Liver (tissue), 9 donors: ENCODE data around the gene IER2. TPM values are rescaled to one million over a fixed set of nuclear protein-coding genes. Genes with fewer than 3 reads are reported as not detected.
A peak's percentile ranks its signal among the peaks of the same experiment; 100 is the strongest.

Source experiments
- DNase-seq: peaks from one replicate; pipeline ENCODE4 v3.0.0-alpha.2; 2017; ENCODE audit warnings: low spot score
- H3K27ac ChIP-seq, 2 donors: one replicate each; pipeline ENCODE4 v1.7.0; 2013; ENCODE audit warnings: inconsistent platforms in 2 of 2, low read length in 2 of 2, control low read depth in 1 of 2, low read depth in 1 of 2, mild to moderate bottlenecking in 1 of 2
- H3K27me3 ChIP-seq, 4 donors: one replicate each; pipeline versions ENCODE4 v1.6.1 to v1.7.0; 2013; ENCODE audit warnings: low read length in 3 of 4, inconsistent platforms in 1 of 4, mild to moderate bottlenecking in 1 of 4, moderate library complexity in 1 of 4; ENCODE audit not compliant: control insufficient read depth in 4 of 4, insufficient read depth in 4 of 4
- H3K36me3 ChIP-seq, 4 donors: one replicate each; pipeline versions ENCODE4 v1.6.1 to v1.7.0; 2013; ENCODE audit warnings: low read length in 3 of 4, mild to moderate bottlenecking in 3 of 4, low read depth in 1 of 4, moderate library complexity in 1 of 4; ENCODE audit not compliant: control insufficient read depth in 4 of 4, insufficient read depth in 3 of 4
- H3K4me1 ChIP-seq, 4 donors: one replicate each; pipeline versions ENCODE4 v1.6.1 to v1.7.0; 2013; ENCODE audit warnings: low read length in 3 of 4, mild to moderate bottlenecking in 3 of 4, moderate library complexity in 1 of 4; ENCODE audit not compliant: control insufficient read depth in 4 of 4, insufficient read depth in 4 of 4
- H3K4me3 ChIP-seq, 3 donors: one replicate each; pipeline versions ENCODE4 v1.6.1 to v1.7.0; 2013; ENCODE audit warnings: low read length in 3 of 3, control low read depth in 1 of 3, low read depth in 1 of 3, mild to moderate bottlenecking in 1 of 3
- H3K9ac ChIP-seq, 2 donors: one replicate each; pipeline ENCODE4 v1.7.0; 2013; ENCODE audit warnings: low read length in 2 of 2, mild to moderate bottlenecking in 2 of 2, moderate library complexity in 2 of 2, control low read depth in 1 of 2, low read depth in 1 of 2
- H3K9me3 ChIP-seq, 4 donors: one replicate each; pipeline versions ENCODE4 v1.6.1 to v1.7.0; 2013; ENCODE audit warnings: low read length in 3 of 4; ENCODE audit not compliant: control insufficient read depth in 4 of 4
- EGR1 ChIP-seq, 2 donors: IDR thresholded peaks; 2 replicates each; pipeline ENCODE4 v1.6.1; 2016 to 2018; ENCODE audit warnings: antibody characterized with exemption in 2 of 2, low read depth in 2 of 2
- FOXA1 ChIP-seq: IDR thresholded peaks from 2 replicates; pipeline ENCODE4 v1.6.1; 2016; ENCODE audit warnings: antibody characterized with exemption
- FOXA2 ChIP-seq: IDR thresholded peaks from 2 replicates; pipeline ENCODE4 v1.6.1; 2016; ENCODE audit warnings: antibody characterized with exemption
- GABPA ChIP-seq, 2 donors: IDR thresholded peaks in 1 of 2; conservative IDR thresholded peaks in 1 of 2; 2 replicates each; pipeline ENCODE4 v1.6.1; 2016; ENCODE audit warnings: antibody characterized with exemption in 2 of 2, mild to moderate bottlenecking in 1 of 2, moderate library complexity in 1 of 2
- HNF4A ChIP-seq, 2 donors: conservative IDR thresholded peaks; 2 replicates each; pipeline ENCODE4 v1.6.1; 2016; ENCODE audit warnings: antibody characterized with exemption in 2 of 2, mild to moderate bottlenecking in 2 of 2
- HNF4G ChIP-seq: IDR thresholded peaks from 2 replicates; pipeline ENCODE4 v1.6.1; 2016; ENCODE audit warnings: antibody characterized with exemption
- JUND ChIP-seq, 2 donors: IDR thresholded peaks; 2 replicates each; pipeline ENCODE4 v1.6.1; 2016; ENCODE audit warnings: antibody characterized with exemption in 2 of 2
- NR2F2 ChIP-seq: IDR thresholded peaks from 2 replicates; pipeline ENCODE4 v1.6.1; 2016; ENCODE audit warnings: antibody characterized with exemption
- RAD21 ChIP-seq, 2 donors: IDR thresholded peaks; 2 replicates each; pipeline ENCODE4 v1.6.1; 2016; ENCODE audit warnings: antibody characterized with exemption in 2 of 2, mild to moderate bottlenecking in 2 of 2
- RXRA ChIP-seq, 2 donors: IDR thresholded peaks; 2 replicates each; pipeline ENCODE4 v1.6.1; 2017 to 2018; ENCODE audit warnings: antibody characterized with exemption in 2 of 2, mild to moderate bottlenecking in 1 of 2
- SP1 ChIP-seq: IDR thresholded peaks from 2 replicates; pipeline ENCODE4 v1.6.1; 2018; ENCODE audit warnings: antibody characterized with exemption, mild to moderate bottlenecking
- TAF1 ChIP-seq: conservative IDR thresholded peaks from 2 replicates; pipeline ENCODE4 v1.6.1; 2016; ENCODE audit warnings: antibody characterized with exemption, mild to moderate bottlenecking
- YY1 ChIP-seq: IDR thresholded peaks from 2 replicates; pipeline ENCODE4 v1.6.1; 2016; ENCODE audit warnings: antibody characterized with exemption, mild to moderate bottlenecking
- WGBS: extraction: QIAGEN DNeasy Blood & Tissue Kit; methylation state at CpG from one replicate; pipeline ENCODE4 v1.1.7; 2013; 5-methylcytosine and 5-hydroxymethylcytosine counted together
- polyA plus RNA-seq, 2 donors: library from polyadenylated mRNA; stranded (reverse) in 1 of 2; unstranded in 1 of 2; fragments of 200-250 nt in 1 of 2; fragments of >200 nt in 1 of 2; fragmentation: Nextera tagmentation in 1 of 2; extraction: Ambion mirVana in 1 of 2; gene quantifications; one replicate each; pipeline versions ENCODE4 v1.2.1 to v1.2.3, GENCODE V29; 2013 to 2015
- total RNA-seq, 2 donors: library from RNA; depleted of rRNA; stranded (reverse); fragments of >200 nt; gene quantifications; one replicate each; pipeline ENCODE4 v1.2.3, GENCODE V29; 2014
- TF ChIP-seq, protein P1 (sequence below): fragments of 150-350 bp; IDR thresholded peaks from 2 replicates; pipeline ENCODE4 v1.5.1; 2017; ENCODE audit warnings: improper control_type of control experiment, low read depth, low read length; ENCODE audit not compliant: missing input control
- TF ChIP-seq, protein P2 (sequence below): IDR thresholded peaks from 2 replicates; pipeline ENCODE4 v1.6.1; 2016; ENCODE audit warnings: antibody characterized with exemption
- TF ChIP-seq, protein P3 (sequence below): IDR thresholded peaks from 2 replicates; pipeline ENCODE4 v1.6.1; 2016; ENCODE audit warnings: antibody characterized with exemption
- TF ChIP-seq, protein P4 (sequence below): IDR thresholded peaks from 2 replicates; pipeline ENCODE4 v1.6.1; 2016; ENCODE audit warnings: antibody characterized with exemption
- TF ChIP-seq, protein P5 (sequence below): IDR thresholded peaks from 2 replicates; pipeline ENCODE4 v1.6.1; 2016; ENCODE audit warnings: antibody characterized with exemption, mild to moderate bottlenecking
- donor health status: healthy.
- donor health status: healthy.
- donor health status: healthy.
- donor health status: healthy.
- donor health status: healthy.

Gene IER2
- total and polyA plus RNA-seq, 4 donors = 11.4 to 38.9 (median 21.9) TPM

DNA sequence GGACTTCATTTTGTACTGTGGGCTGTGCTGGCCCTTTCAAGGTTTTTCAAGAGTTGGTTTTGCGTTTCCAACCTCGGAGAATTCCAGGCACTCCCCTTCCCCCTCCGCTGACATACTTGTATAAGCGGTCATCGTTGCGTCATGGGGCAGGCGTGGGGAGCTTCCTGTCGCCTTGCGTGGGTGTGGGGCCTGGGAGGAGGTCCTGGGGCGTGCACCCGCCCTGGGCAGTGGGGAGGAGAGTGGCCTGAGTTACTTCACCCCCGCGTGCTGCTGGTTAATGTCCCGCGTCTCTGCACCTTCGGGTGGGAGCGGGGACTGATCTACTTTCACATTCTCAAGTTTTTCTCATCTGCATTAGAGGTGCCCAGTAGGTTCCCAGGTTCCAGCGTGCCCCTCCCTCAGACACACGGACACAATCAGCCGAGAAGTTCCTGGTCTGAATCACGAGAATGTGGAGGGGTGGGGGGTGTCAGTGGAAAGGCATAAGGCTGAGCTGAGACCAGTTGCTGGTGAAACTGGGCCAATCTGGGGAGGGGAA, 4.1 kb downstream of the IER2 start (continued):
- TF ChIP-seq TAF1 (peak; percentile 42), HNF4G (no peak), FOXA1 (no peak), RXRA (IDR thresholded peaks at IDR 0.05) (peak; percentile 69 to 87), FOXA2 (no peak), NR2F2 (no peak)
- TF ChIP-seq, protein P1, sequence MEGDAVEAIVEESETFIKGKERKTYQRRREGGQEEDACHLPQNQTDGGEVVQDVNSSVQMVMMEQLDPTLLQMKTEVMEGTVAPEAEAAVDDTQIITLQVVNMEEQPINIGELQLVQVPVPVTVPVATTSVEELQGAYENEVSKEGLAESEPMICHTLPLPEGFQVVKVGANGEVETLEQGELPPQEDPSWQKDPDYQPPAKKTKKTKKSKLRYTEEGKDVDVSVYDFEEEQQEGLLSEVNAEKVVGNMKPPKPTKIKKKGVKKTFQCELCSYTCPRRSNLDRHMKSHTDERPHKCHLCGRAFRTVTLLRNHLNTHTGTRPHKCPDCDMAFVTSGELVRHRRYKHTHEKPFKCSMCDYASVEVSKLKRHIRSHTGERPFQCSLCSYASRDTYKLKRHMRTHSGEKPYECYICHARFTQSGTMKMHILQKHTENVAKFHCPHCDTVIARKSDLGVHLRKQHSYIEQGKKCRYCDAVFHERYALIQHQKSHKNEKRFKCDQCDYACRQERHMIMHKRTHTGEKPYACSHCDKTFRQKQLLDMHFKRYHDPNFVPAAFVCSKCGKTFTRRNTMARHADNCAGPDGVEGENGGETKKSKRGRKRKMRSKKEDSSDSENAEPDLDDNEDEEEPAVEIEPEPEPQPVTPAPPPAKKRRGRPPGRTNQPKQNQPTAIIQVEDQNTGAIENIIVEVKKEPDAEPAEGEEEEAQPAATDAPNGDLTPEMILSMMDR = no peak
- TF ChIP-seq, protein P2, sequence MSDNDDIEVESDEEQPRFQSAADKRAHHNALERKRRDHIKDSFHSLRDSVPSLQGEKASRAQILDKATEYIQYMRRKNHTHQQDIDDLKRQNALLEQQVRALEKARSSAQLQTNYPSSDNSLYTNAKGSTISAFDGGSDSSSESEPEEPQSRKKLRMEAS = peak; percentile 28

DNA sequence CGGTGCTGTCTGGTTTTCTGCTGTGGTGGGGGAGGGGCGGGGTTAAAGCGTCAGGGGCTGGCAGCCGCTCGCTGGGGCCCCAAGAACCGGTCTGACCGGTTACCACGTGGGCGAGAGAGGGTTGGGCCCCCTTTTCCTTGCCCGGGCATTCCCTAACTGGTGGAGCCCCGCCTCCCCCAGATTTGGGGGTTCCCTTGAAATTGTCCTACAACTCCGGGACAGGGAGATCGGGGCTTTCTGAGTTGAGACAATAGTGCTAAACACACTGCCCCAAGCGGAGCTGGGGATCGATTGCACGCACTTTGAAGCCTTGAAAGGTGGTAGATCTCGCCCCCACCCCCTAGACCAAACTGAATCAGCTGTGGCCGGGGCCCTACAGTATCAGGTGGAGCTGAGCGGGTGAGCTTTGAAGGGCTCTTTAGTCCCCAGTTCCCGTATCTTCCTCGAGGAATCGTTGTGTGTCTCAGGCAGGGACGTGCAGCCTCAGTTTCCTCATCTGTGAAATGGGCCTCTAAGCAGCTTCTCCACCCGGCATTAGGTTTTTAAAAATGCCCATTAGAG, 4.8 kb downstream of the IER2 start:
- peak overlapping the region; percentile 99 for H3K9ac ChIP-seq
- H3K4me3 ChIP-seq = peak overlapping the region; percentile 71 to 94 (median 81)
- TF ChIP-seq, protein P3, sequence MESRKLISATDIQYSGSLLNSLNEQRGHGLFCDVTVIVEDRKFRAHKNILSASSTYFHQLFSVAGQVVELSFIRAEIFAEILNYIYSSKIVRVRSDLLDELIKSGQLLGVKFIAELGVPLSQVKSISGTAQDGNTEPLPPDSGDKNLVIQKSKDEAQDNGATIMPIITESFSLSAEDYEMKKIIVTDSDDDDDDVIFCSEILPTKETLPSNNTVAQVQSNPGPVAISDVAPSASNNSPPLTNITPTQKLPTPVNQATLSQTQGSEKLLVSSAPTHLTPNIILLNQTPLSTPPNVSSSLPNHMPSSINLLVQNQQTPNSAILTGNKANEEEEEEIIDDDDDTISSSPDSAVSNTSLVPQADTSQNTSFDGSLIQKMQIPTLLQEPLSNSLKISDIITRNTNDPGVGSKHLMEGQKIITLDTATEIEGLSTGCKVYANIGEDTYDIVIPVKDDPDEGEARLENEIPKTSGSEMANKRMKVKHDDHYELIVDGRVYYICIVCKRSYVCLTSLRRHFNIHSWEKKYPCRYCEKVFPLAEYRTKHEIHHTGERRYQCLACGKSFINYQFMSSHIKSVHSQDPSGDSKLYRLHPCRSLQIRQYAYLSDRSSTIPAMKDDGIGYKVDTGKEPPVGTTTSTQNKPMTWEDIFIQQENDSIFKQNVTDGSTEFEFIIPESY = no peak
- TF ChIP-seq, protein P1 = no peak
- TF ChIP-seq YY1 = no peak
- TF ChIP-seq FOXA1 = no peak
- no peak for TF ChIP-seq RXRA (IDR thresholded peaks at IDR 0.05)
- TF ChIP-seq, protein P2 = no peak
- no peak for TF ChIP-seq HNF4A (conservative IDR thresholded peaks at IDR 0.05)
- TF ChIP-seq FOXA2 = no peak
- TF ChIP-seq JUND (IDR thresholded peaks at IDR 0.05) = no peak
- TF ChIP-seq SP1 = no peak
- TF ChIP-seq, protein P4, sequence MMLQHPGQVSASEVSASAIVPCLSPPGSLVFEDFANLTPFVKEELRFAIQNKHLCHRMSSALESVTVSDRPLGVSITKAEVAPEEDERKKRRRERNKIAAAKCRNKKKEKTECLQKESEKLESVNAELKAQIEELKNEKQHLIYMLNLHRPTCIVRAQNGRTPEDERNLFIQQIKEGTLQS = peak; percentile 47
- no peak for TF ChIP-seq NR2F2
- TF ChIP-seq, protein P5, sequence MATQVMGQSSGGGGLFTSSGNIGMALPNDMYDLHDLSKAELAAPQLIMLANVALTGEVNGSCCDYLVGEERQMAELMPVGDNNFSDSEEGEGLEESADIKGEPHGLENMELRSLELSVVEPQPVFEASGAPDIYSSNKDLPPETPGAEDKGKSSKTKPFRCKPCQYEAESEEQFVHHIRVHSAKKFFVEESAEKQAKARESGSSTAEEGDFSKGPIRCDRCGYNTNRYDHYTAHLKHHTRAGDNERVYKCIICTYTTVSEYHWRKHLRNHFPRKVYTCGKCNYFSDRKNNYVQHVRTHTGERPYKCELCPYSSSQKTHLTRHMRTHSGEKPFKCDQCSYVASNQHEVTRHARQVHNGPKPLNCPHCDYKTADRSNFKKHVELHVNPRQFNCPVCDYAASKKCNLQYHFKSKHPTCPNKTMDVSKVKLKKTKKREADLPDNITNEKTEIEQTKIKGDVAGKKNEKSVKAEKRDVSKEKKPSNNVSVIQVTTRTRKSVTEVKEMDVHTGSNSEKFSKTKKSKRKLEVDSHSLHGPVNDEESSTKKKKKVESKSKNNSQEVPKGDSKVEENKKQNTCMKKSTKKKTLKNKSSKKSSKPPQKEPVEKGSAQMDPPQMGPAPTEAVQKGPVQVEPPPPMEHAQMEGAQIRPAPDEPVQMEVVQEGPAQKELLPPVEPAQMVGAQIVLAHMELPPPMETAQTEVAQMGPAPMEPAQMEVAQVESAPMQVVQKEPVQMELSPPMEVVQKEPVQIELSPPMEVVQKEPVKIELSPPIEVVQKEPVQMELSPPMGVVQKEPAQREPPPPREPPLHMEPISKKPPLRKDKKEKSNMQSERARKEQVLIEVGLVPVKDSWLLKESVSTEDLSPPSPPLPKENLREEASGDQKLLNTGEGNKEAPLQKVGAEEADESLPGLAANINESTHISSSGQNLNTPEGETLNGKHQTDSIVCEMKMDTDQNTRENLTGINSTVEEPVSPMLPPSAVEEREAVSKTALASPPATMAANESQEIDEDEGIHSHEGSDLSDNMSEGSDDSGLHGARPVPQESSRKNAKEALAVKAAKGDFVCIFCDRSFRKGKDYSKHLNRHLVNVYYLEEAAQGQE = no peak
- no peak for TF ChIP-seq GABPA (IDR thresholded peaks at IDR 0.05 in 1 of 2, conservative IDR thresholded peaks at IDR 0.05 in 1 of 2)
- TF ChIP-seq RAD21 (IDR thresholded peaks at IDR 0.05) = no peak
- peak; percentile 13 for TF ChIP-seq HNF4G
- TF ChIP-seq TAF1 = peak; percentile 10
- peak in 1 of 2 donors; percentile 60 for TF ChIP-seq EGR1 (IDR thresholded peaks at IDR 0.05; ENCODE audit: low read depth in 2 of 2)
- peaks cover 5 to 16% (median 10%) of the 10 kb centered on the region in 4 donors for H3K4me1 ChIP-seq
- H3K27ac ChIP-seq = peak overlapping the region; percentile 99 to 100
- under 1% methylated on average over 24 of the region's 24 CpGs for WGBS
- H3K36me3 ChIP-seq = no peaks in the 10 kb centered on the region
- peak; percentile 73 for DNase-seq
- no peaks in the 10 kb centered on the region for H3K27me3 ChIP-seq
- H3K9me3 ChIP-seq = no peaks in the 10 kb centered on the region
